ENCODE measurements around the gene SLC1A2.

SLC1A2 gene

DNA sequence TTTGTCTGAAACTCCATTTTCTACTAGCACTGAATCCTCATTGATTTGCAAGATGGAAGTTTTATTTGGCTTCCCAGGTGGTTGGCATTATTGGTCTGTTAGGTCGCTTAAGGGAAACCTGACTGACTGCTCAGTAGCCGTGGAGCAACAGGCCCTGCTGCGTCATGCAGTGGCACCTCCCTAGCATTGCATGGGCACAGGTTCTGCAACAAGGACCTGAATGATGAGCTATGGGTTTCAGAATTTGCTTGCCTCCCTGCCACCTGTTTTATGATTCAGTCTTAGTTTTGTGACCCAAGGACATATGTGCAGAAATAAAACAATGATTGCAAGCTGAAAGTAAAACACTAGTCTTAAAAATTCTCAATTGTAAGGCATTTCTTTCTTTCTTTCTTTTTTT lies 128.5 kb downstream of the SLC1A2 start:
- no peak overlapping the region for H3K27ac ChIP-seq (ENCODE audit: low read depth, low read length)
- no peak overlapping the region for H3K4ac ChIP-seq (ENCODE audit: low read depth, low read length)
- H3K4me2 ChIP-seq (ENCODE audit: low read length): no peak overlapping the region
- H3K79me2 ChIP-seq (ENCODE audit: control insufficient read depth, insufficient read depth, low read length, poor library complexity): no peaks in the 10 kb centered on the region
- H3K14ac ChIP-seq (ENCODE audit: low read length): no peak overlapping the region
- peaks cover 5 to 7% of the 10 kb centered on the region in 2 experiments for H3K4me1 ChIP-seq (ENCODE audit: control insufficient read depth in 1 of 2, insufficient read depth in 2 of 2, low read length in 2 of 2)
- H2AFZ ChIP-seq (ENCODE audit: insufficient read depth, low read length, poor library complexity): no peak overlapping the region
- no peak overlapping the region for H3K18ac ChIP-seq (ENCODE audit: low read length)
- H3K9me3 ChIP-seq (ENCODE audit: insufficient read depth, low read depth, low read length): no peaks in the 10 kb centered on the region
- no CpG with 5 or more reads among the region's 3 CpGs for WGBS (ENCODE audit: extremely low coverage, insufficient coverage, insufficient read length)
- DNase-seq: peak in 1 of 2 donors; percentile 6
- no peaks in the 10 kb centered on the region for H3K27me3 ChIP-seq (ENCODE audit: insufficient read depth, low read length)
- no peak overlapping the region for H3K23ac ChIP-seq (ENCODE audit: low read length)
- H2AK5ac ChIP-seq (ENCODE audit: low read length): no peak overlapping the region
- no peak overlapping the region for H3K4me3 ChIP-seq (ENCODE audit: low read depth, low read length)
- H4K8ac ChIP-seq (ENCODE audit: low read depth, low read length): no peak overlapping the region
- no peak overlapping the region for H2BK12ac ChIP-seq (ENCODE audit: low read length)
- no peaks in the 10 kb centered on the region for H3K79me1 ChIP-seq (ENCODE audit: low read length)
- H2BK120ac ChIP-seq (ENCODE audit: insufficient read depth, low read length, poor library complexity): no peak overlapping the region
- no peak overlapping the region for H3K9ac ChIP-seq (ENCODE audit: low read length)
- no peak overlapping the region for H2BK5ac ChIP-seq (ENCODE audit: low read depth, low read length, poor library complexity)
- H4K12ac ChIP-seq (ENCODE audit: low read depth, low read length): no peak overlapping the region
- H4K91ac ChIP-seq (ENCODE audit: low read depth, low read length): no peak overlapping the region
- H3K36me3 ChIP-seq (ENCODE audit: control insufficient read depth in 1 of 2, insufficient read depth in 2 of 2, low read length in 2 of 2): no peaks in the 10 kb centered on the region

DNA sequence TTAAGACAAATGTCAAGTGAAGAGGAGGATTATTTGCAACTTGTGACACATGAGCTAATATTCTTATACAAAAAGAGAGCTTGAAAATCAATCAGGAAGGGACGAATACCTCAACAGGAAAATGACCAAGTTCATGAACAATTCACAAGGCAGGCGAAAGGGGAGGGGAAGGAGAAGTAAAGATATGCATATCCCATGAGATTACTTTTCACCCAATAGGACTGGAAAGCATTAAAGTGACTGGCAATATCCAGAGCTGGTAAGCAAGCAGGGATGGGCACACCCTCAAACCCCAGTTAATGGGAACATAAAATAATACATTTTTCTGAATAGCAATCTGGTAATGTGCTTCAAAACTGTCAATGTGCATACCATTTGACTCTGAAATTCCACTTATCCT lies 129.5 kb downstream of the SLC1A2 start:
- H3K14ac ChIP-seq (ENCODE audit: low read length): no peak overlapping the region
- H3K18ac ChIP-seq (ENCODE audit: low read length): no peak overlapping the region
- H4K12ac ChIP-seq (ENCODE audit: low read depth, low read length): no peak overlapping the region
- no peak overlapping the region for H2BK5ac ChIP-seq (ENCODE audit: low read depth, low read length, poor library complexity)
- H3K27me3 ChIP-seq (ENCODE audit: insufficient read depth, low read length): no peaks in the 10 kb centered on the region
- no peaks in the 10 kb centered on the region for H3K36me3 ChIP-seq (ENCODE audit: control insufficient read depth in 1 of 2, insufficient read depth in 2 of 2, low read length in 2 of 2)
- H2BK120ac ChIP-seq (ENCODE audit: insufficient read depth, low read length, poor library complexity): no peak overlapping the region
- no peak overlapping the region for H3K9ac ChIP-seq (ENCODE audit: low read length)
- no peak overlapping the region for H3K23ac ChIP-seq (ENCODE audit: low read length)
- H3K4me1 ChIP-seq (ENCODE audit: control insufficient read depth in 1 of 2, insufficient read depth in 2 of 2, low read length in 2 of 2): peaks cover 0 to 2% of the 10 kb centered on the region in 2 experiments
- no peak overlapping the region for H2AFZ ChIP-seq (ENCODE audit: insufficient read depth, low read length, poor library complexity)
- no peak overlapping the region for H4K91ac ChIP-seq (ENCODE audit: low read depth, low read length)
- no peak overlapping the region for H3K4ac ChIP-seq (ENCODE audit: low read depth, low read length)
- H2AK5ac ChIP-seq (ENCODE audit: low read length): no peak overlapping the region
- no peak overlapping the region for H3K4me2 ChIP-seq (ENCODE audit: low read length)
- WGBS (ENCODE audit: extremely low coverage, insufficient coverage, insufficient read length): no CpG with 5 or more reads among the region's 2 CpGs
- H3K79me2 ChIP-seq (ENCODE audit: control insufficient read depth, insufficient read depth, low read length, poor library complexity): no peaks in the 10 kb centered on the region
- H3K79me1 ChIP-seq (ENCODE audit: low read length): no peaks in the 10 kb centered on the region
- no peak overlapping the region for H3K4me3 ChIP-seq (ENCODE audit: low read depth, low read length)
- no peak overlapping the region for H3K27ac ChIP-seq (ENCODE audit: low read depth, low read length)
- peak in 1 of 2 donors; percentile 20 for DNase-seq
- no peak overlapping the region for H2BK12ac ChIP-seq (ENCODE audit: low read length)
- H3K9me3 ChIP-seq (ENCODE audit: insufficient read depth, low read depth, low read length): no peaks in the 10 kb centered on the region
- H4K8ac ChIP-seq (ENCODE audit: low read depth, low read length): no peak overlapping the region

DNA sequence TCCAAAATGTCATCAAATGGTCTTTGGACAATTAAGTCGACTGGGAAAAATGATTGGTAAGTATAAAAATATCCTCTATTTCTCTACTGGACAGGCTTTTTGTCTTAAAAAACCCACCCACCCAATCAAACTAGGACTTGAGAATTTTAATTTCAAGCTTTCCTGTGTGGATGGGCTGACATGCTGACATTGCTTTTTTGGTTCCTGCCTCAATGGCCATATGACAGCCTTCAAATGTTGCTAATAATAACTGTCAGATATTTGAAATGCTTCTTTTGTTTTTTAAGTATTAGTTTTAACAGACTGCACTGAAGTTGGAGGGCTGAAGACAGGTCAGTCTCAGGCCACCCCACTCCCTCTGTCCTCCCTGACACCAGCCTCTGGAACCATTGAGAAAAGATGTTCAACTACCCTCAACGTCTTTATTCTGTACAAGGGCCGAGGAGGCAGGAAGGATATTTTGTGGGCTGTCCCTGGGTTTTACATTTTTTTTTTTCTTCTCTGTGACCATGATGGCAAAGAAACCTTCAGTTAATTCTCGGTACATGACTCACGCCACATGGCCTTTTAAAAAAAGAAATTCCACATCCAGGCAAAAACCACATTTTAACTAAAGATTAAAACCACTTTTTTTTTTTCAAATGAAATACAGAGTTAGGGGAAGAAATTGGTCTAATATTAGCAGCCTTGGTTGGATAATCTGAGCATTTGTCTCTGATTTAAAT lies 130.4 kb downstream of the SLC1A2 start:
- no peak overlapping the region for H3K23ac ChIP-seq (ENCODE audit: low read length)
- H3K4me3 ChIP-seq (ENCODE audit: low read depth, low read length): no peak overlapping the region
- H3K14ac ChIP-seq (ENCODE audit: low read length): no peak overlapping the region
- H4K12ac ChIP-seq (ENCODE audit: low read depth, low read length): no peak overlapping the region
- H3K79me1 ChIP-seq (ENCODE audit: low read length): no peaks in the 10 kb centered on the region
- no peak overlapping the region for H2BK120ac ChIP-seq (ENCODE audit: insufficient read depth, low read length, poor library complexity)
- no peak overlapping the region for H3K27ac ChIP-seq (ENCODE audit: low read depth, low read length)
- no peak overlapping the region for H2AK5ac ChIP-seq (ENCODE audit: low read length)
- H2BK12ac ChIP-seq (ENCODE audit: low read length): no peak overlapping the region
- H3K36me3 ChIP-seq (ENCODE audit: control insufficient read depth in 1 of 2, insufficient read depth in 2 of 2, low read length in 2 of 2): no peaks in the 10 kb centered on the region
- H4K91ac ChIP-seq (ENCODE audit: low read depth, low read length): no peak overlapping the region
- H3K27me3 ChIP-seq (ENCODE audit: insufficient read depth, low read length): no peaks in the 10 kb centered on the region
- no peak overlapping the region for H3K4ac ChIP-seq (ENCODE audit: low read depth, low read length)
- no peaks in the 10 kb centered on the region for H3K9me3 ChIP-seq (ENCODE audit: insufficient read depth, low read depth, low read length)
- H3K9ac ChIP-seq (ENCODE audit: low read length): no peak overlapping the region
- H2AFZ ChIP-seq (ENCODE audit: insufficient read depth, low read length, poor library complexity): no peak overlapping the region
- H2BK5ac ChIP-seq (ENCODE audit: low read depth, low read length, poor library complexity): no peak overlapping the region
- H3K18ac ChIP-seq (ENCODE audit: low read length): no peak overlapping the region
- H3K4me2 ChIP-seq (ENCODE audit: low read length): no peak overlapping the region
- peaks cover 0 to 2% of the 10 kb centered on the region in 2 experiments for H3K4me1 ChIP-seq (ENCODE audit: control insufficient read depth in 1 of 2, insufficient read depth in 2 of 2, low read length in 2 of 2)
- no CpG with 5 or more reads among the region's 5 CpGs for WGBS (ENCODE audit: extremely low coverage, insufficient coverage, insufficient read length)
- peak in 1 of 2 donors; percentile 50 for DNase-seq
- no peaks in the 10 kb centered on the region for H3K79me2 ChIP-seq (ENCODE audit: control insufficient read depth, insufficient read depth, low read length, poor library complexity)
- H4K8ac ChIP-seq (ENCODE audit: low read depth, low read length): no peak overlapping the region

DNA sequence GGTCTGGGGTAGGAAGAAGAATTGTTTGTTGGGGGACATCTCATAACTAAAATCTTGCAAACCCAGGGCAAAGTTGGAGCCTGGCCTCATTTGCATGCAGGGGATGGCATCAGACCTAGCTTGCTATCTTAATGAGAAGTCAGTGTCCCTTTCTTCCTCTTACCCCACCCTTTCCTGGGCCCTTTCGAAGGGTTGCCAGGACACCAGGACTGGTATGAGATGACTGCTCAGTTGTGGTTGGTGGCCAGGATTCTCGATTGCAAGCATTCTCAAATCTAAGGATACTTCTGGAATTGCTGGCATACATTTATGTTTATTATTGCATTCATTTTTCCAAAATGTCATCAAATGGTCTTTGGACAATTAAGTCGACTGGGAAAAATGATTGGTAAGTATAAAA lies 131.0 kb downstream of the SLC1A2 start:
- Histone ChIP-seq H3K79me2 (ENCODE audit: control insufficient read depth, insufficient read depth, low read length, poor library complexity) (no peaks in the 10 kb centered on the region), H2BK120ac (ENCODE audit: insufficient read depth, low read length, poor library complexity) (no peak overlapping the region), H4K8ac (ENCODE audit: low read depth, low read length) (no peak overlapping the region), H3K79me1 (ENCODE audit: low read length) (no peaks in the 10 kb centered on the region), H2AFZ (ENCODE audit: insufficient read depth, low read length, poor library complexity) (no peak overlapping the region), H3K18ac (ENCODE audit: low read length) (no peak overlapping the region), H3K4ac (ENCODE audit: low read depth, low read length) (no peak overlapping the region), H4K12ac (ENCODE audit: low read depth, low read length) (no peak overlapping the region), H3K9me3 (ENCODE audit: insufficient read depth, low read depth, low read length) (no peaks in the 10 kb centered on the region), H3K4me1 (ENCODE audit: control insufficient read depth in 1 of 2, insufficient read depth in 2 of 2, low read length in 2 of 2) (peaks cover 0 to 2% of the 10 kb centered on the region in 2 experiments), H4K91ac (ENCODE audit: low read depth, low read length) (no peak overlapping the region), H3K23ac (ENCODE audit: low read length) (no peak overlapping the region), H3K27ac (ENCODE audit: low read depth, low read length) (no peak overlapping the region), H3K27me3 (ENCODE audit: insufficient read depth, low read length) (no peaks in the 10 kb centered on the region), H2AK5ac (ENCODE audit: low read length) (no peak overlapping the region), H2BK5ac (ENCODE audit: low read depth, low read length, poor library complexity) (no peak overlapping the region), H3K9ac (ENCODE audit: low read length) (no peak overlapping the region), H3K14ac (ENCODE audit: low read length) (no peak overlapping the region), H3K36me3 (ENCODE audit: control insufficient read depth in 1 of 2, insufficient read depth in 2 of 2, low read length in 2 of 2) (no peaks in the 10 kb centered on the region), H3K4me3 (ENCODE audit: low read depth, low read length) (no peak overlapping the region), H3K4me2 (ENCODE audit: low read length) (no peak overlapping the region), H2BK12ac (ENCODE audit: low read length) (no peak overlapping the region)
- DNase-seq: no peak
- WGBS (ENCODE audit: extremely low coverage, insufficient coverage, insufficient read length): no CpG with 5 or more reads among the region's 3 CpGs

All from trophoblast cell (in vitro differentiated cells and primary cell).